RWPE2 (cell line): ENCODE measurements around the gene SMARCD3.
A peak's percentile ranks its signal among the peaks of the same experiment; 100 is the strongest.

Experiments used
- ATAC-seq: fragments of 200-7000 bp; cut with Tn5 transposase; 3 replicates; pipeline ENCODE4 v1.9.1; 2021; ENCODE audit warnings: low read depth
- DNase-seq: peaks from one replicate; pipeline ENCODE4 v3.0.0-alpha.2; 2020; ENCODE audit warnings: low spot score
- H3K27ac ChIP-seq: fragments of 450-650 bp; 2 replicates; pipeline ENCODE4 v1.5.1; 2017; ENCODE audit warnings: mild to moderate bottlenecking; ENCODE audit not compliant: poor library complexity, severe bottlenecking
- H3K27me3 ChIP-seq: fragments of 250-450 bp; sonication (Bioruptor Pico); 2 replicates; pipeline ENCODE4 v1.5.1; 2021; ENCODE audit warnings: mild to moderate bottlenecking, moderate library complexity; ENCODE audit not compliant: insufficient read depth, poor library complexity, severe bottlenecking
- H3K36me3 ChIP-seq: fragments of 250-450 bp; sonication (Bioruptor Pico); 2 replicates; pipeline ENCODE4 v1.5.1; 2020; ENCODE audit warnings: low read depth, mild to moderate bottlenecking, moderate library complexity
- H3K4me1 ChIP-seq: fragments of 250-450 bp; sonication (Bioruptor Pico); 2 replicates; pipeline ENCODE4 v1.5.1; 2021; ENCODE audit warnings: mild to moderate bottlenecking, moderate library complexity; ENCODE audit not compliant: insufficient read depth, poor library complexity, severe bottlenecking
- H3K4me3 ChIP-seq: fragments of 250-450 bp; sonication (Bioruptor Pico); 2 replicates; pipeline ENCODE4 v1.5.1; 2021; ENCODE audit warnings: mild to moderate bottlenecking, moderate library complexity; ENCODE audit not compliant: severe bottlenecking
- H3K9me3 ChIP-seq: fragments of 250-450 bp; sonication (Bioruptor Pico); 2 replicates; pipeline ENCODE4 v1.5.1; 2021; ENCODE audit warnings: mild to moderate bottlenecking, moderate library complexity; ENCODE audit not compliant: severe bottlenecking
- CTCF ChIP-seq: fragments of 450-650 bp; IDR thresholded peaks from one replicate; pipeline ENCODE4 v1.5.1; 2017; ENCODE audit warnings: mild to moderate bottlenecking, moderate library complexity; ENCODE audit not compliant: poor library complexity, severe bottlenecking

The SMARCD3 gene

DNA sequence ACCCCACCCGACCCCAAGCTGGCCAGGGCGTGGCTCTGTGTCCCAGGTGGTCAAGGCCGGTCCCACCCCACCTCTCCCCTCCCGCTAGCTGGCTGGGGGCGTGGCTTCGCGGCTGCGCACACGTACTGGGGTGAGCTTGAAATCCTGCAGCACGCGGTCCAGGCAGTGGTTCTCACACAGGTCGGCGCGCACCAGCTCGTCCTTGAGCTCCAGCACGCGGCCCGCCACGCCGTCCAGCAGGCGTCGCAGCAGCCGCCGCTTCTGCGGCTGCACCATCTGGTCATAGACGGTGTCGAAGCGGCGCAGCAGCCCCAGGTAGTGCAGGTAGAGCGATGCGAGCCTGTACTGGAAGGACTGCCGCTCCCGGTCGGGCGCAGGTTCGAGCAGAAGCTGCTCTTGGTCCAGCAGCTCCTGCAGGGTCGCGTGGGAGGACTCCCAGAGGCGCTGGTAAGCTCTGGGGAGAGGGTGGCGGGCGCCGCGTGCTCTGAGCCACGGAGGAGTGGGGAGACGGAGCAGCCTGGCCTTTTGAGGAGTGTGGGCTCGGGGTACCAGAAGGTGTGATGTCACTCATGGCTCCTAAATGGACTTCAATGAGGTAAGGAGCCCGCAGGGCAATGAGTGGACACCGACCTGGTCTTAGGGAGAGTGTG is 44.0 kb downstream of the SMARCD3 start:
- H3K27me3 ChIP-seq, result peaks cover 40% of the 10 kb centered on the region
- no peak for DNase-seq
- no peak overlapping the region for H3K4me3 ChIP-seq
- H3K4me1 ChIP-seq, result no peaks in the 10 kb centered on the region
- ATAC-seq, result peak; percentile 28; the same call in 2 of the 3 replicates
- no peaks in the 10 kb centered on the region for H3K9me3 ChIP-seq
- no peak overlapping the region for H3K27ac ChIP-seq
- TF ChIP-seq CTCF, result no peak
- H3K36me3 ChIP-seq, result no peaks in the 10 kb centered on the region

DNA sequence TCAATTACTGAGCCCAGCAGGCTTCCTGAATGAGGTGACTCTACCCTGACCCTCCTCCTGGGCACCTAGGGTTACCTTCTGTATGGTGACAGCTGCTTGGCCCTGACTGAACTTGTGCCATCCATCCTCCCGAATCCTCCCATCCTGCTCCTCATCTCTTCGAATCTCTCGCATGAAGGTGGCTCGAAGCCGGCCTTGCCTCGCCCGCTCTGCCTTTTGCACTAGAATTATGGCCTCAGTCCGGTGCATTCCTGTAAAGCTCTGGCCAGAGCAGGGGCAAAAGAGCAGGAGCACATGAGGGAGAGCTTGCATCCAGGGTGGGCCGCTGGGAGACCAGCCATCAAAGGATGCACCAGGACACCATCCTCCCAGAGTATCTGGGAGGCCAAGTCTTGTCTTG is 45.7 kb downstream of the SMARCD3 start:
- H3K36me3 ChIP-seq, result no peaks in the 10 kb centered on the region
- no peak for ATAC-seq
- no peak overlapping the region for H3K27ac ChIP-seq
- no peak for DNase-seq
- no peaks in the 10 kb centered on the region for H3K4me1 ChIP-seq
- H3K9me3 ChIP-seq, result no peaks in the 10 kb centered on the region
- H3K27me3 ChIP-seq, result peaks cover 45% of the 10 kb centered on the region
- no peak for TF ChIP-seq CTCF
- no peak overlapping the region for H3K4me3 ChIP-seq

GRCh38 chr7:151201751-151202150 is 46.7 kb downstream of the SMARCD3 start:
- no peak overlapping the region for H3K4me3 ChIP-seq
- DNase-seq (no peak), ATAC-seq (no peak)
- no peaks in the 10 kb centered on the region for H3K4me1 ChIP-seq
- TF ChIP-seq CTCF, result no peak
- H3K27me3 ChIP-seq, result peaks cover 50% of the 10 kb centered on the region
- no peaks in the 10 kb centered on the region for H3K36me3 ChIP-seq
- H3K27ac ChIP-seq, result no peak overlapping the region
- no peaks in the 10 kb centered on the region for H3K9me3 ChIP-seq

- Histone ChIP-seq H3K27ac (no peak overlapping the region), H3K27me3 (peaks cover 50% of the 10 kb centered on the region), H3K4me1 (no peaks in the 10 kb centered on the region), H3K4me3 (no peak overlapping the region), H3K36me3 (no peaks in the 10 kb centered on the region), H3K9me3 (no peaks in the 10 kb centered on the region)
- no peak for TF ChIP-seq CTCF
- DNase-seq (no peak), ATAC-seq (no peak)
Measured at GRCh38 chr7:151201344-151201743, 47.1 kb downstream of the SMARCD3 start.
